HG03520 (cell line): ENCODE data around the gene WDR83.
"Not testable (repeated sequence)": the region's sequence is repeated elsewhere in the genome, so short reads cannot be mapped to it uniquely, and the experiment has no call there.

Source experiments
- ATAC-seq: cut with Tn5 transposase; IDR thresholded peaks from one replicate; pipeline ENCODE4 v1.9.1; 2021; ENCODE audit warnings: mild to moderate bottlenecking, moderate library complexity; ENCODE audit not compliant: unreplicated experiment

WDR83 gene

DNA sequence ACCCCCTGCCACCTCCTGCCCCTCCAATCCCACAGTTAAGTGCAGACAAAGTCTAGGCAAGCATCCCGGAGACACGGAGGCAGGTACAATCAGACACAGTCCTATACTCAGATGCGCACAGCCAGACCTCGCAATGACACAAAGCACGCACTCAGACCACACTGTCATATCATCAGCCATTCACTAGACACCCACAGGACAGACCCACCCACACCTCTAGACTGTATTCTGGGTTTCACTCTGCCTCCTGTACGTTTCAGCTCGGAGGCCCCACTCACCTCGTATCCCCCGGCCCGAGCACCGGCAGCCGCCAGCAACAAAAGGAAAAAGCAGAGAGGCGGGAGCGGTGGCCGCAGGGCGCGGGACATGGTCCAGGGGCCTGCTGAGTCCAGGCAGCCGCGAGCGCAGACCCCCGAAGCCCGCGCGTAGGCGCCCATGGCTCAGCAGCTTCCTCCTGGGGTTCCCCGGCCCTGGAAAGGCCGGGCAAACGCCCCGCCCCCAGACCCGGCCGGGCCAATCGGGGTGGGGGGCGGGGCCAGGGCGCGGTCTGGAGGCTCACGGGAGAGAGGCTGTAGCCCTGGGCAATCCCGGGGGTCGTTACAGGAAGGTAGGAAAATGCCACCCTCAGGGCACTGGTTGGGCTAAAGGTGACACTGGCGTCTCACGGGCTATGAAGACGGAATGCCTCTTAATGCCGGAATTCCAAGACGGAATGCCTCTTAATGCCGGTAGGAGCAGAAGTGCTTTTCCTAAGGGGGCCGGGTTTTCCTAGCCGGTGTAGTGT is at the start of gene WDR83, which contains the start of gene MAN2B1:
WDR83 (plus strand) TSS at position 543 of the 784 bp plus-strand sequence. CDS start 2,984 bp downstream, outside the sequence.
MAN2B1 (minus strand) TSS at position 478 of the 784 bp plus-strand sequence; CDS start at position 437, 41 bp downstream.
- peak; percentile 39 for ATAC-seq

DNA sequence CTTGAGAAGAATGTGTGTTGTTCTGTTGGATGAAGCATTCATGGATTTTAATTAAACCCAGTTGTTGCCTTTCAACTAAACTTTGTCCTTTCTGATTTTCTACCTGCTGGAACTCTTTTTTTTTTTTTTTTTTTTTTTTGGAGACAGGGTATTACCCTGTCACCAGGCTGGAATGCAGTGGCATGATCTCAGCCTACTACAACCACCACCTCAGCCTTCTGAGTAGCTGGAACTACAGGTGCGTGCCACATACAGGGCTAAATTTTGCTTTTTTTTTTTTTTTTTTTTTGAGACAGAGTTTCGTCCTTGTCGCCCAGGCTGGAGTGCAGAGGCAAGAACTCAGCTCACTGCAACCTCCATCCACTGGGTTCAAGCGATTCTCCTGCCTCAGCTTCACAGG is 49.0 kb upstream of the WDR83 start:
- ATAC-seq, result no peak

DNA sequence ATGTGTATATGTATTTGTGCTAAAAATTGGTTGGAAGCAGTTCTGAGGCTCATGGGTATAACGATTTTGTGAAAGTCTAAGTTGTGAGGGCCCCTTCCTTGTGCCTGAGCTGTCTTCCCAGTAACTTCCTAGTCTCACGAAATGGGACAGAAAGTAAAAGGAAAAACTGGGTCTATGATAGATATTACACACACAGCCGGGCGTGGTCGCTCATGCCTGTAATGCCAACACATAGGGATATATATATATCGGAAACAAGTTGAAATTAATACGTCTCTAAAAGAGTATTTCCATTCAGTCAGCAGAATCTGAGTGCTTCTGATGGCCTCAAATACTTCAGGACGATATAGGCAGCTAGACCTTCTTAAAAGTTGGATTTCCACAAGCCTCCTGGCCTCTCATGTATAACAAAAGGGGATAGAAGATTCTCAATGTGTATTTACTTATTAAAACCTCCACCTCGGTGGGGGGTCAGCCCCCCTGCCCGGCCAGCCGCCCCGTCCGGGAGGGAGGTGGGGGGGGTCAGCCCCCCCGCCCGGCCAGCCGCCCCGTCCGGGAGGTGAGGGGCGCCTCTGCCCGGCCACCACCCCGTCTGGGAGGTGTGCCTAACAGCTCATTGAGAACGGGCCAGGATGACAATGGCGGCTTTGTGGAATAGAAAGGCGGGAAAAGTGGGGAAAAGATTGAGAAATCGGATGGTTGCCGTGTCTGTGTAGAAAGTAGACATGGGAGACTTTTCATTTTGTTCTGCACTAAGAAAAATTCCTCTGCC is 45.2 kb upstream of the WDR83 start:
- ATAC-seq, result not testable (repeated sequence)

DNA sequence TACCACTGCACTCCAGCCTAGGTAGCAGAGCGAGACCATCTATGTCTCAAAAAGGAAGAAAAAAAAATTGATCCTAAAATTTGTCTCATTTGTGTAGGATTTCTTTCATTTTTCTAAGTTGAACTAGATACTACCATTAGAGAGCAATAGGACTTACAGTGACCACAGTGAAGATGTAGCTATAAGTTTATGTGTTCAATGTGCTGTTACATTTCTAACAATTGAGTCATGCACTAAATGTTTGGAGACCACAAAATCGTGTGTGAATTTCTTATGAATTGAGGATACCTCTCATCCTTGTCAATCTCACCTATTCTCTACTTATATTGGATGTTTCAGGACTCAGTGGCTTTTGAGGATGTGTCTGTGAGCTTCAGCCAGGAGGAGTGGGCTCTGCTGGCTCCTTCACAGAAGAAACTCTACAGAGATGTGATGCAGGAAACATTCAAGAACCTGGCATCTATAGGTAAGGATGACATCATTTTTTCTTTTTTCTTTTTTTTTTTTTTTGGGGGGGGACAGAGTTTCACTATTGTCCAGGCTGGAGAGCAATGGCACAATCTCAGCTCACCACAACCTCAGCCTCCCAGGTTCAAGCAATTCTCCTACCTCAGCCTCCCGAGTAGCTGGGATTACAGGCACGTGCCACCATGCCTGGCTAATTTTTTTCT is 43.1 kb upstream of the WDR83 start:
- no peak for ATAC-seq

GRCh38 chr19:12626958-12627357 is 39.6 kb upstream of the WDR83 start:
- no peak for ATAC-seq

DNA sequence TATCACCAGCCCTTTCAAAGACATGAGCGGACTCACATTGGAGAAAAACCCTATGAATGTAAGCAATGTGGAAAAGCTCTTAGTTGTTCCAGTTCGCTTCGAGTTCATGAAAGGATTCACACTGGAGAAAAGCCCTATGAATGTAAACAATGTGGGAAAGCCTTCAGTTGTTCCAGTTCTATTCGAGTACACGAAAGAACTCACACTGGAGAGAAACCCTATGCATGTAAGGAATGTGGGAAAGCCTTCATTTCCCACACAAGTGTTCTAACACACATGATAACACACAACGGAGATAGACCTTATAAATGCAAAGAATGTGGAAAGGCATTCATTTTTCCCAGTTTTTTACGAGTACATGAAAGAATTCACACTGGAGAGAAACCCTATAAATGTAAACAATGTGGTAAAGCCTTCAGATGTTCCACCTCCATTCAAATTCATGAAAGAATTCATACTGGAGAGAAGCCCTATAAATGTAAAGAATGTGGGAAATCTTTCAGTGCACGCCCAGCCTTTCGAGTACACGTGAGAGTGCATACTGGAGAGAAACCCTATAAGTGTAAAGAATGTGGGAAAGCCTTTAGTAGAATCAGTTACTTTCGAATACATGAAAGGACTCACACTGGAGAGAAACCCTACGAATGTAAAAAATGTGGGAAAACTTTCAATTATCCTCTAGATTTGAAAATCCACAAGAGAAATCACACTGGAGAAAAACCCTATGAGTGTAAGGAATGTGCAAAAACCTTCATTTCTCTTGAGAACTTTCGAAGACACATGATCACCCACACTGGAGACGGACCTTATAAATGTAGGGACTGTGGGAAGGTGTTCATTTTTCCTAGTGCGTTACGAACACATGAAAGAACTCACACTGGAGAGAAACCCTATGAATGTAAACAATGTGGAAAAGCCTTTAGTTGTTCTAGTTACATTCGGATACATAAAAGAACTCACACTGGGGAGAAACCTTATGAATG is 38.3 kb upstream of the WDR83 start:
- no peak for ATAC-seq

DNA sequence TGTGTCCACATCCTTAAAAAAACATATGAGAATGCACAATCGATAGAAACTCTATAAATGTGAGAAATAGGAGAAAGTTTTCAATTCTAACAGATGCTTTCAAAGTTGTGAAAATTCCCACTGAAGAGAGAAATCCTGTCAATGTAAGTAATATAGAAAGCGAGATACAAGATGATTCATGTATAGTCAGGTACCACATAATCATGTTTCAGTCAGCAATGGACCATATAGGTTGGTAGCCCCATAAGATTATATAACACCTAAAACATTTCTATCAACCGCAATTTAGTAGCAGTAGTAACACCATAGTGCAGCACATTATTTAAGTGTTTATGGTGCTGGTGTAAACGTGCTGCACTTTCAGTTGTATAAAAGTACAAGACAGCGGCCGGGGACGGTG is 37.4 kb upstream of the WDR83 start:
- ATAC-seq, result no peak

DNA sequence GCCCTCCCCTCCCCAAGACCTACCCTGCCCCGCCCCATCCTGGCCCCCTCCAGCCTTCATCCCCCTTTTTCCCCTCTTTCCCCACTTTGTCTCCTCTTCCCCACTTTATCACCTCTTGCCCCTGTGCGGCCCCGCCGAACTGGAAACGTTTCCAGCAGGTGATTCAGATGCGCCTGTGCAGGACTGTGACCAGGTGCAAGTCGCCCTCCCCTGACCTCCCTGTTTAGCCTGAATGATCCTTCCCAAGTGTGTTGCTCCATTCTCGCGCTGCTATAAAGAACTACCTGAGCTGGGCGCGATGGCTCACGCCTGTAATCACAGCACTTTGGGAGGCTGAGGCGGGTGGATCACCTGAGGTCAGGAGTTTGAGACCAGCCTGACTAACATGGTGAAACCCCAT is 30.0 kb upstream of the WDR83 start:
- no peak for ATAC-seq

- no peak for ATAC-seq
These were observed 27.9 kb upstream of the WDR83 start for GRCh38 chr19:12638611-12639182.

GRCh38 chr19:12639901-12640613 is 26.6 kb upstream of the WDR83 start:
- ATAC-seq, result no peak

GRCh38 chr19:12641456-12641855 is 25.2 kb upstream of the WDR83 start:
- no peak for ATAC-seq

GRCh38 chr19:12642506-12642905 is 24.1 kb upstream of the WDR83 start:
- ATAC-seq, result no peak

- ATAC-seq, result not testable (repeated sequence)
These were observed 22.9 kb upstream of the WDR83 start for GRCh38 chr19:12643716-12644115.

DNA sequence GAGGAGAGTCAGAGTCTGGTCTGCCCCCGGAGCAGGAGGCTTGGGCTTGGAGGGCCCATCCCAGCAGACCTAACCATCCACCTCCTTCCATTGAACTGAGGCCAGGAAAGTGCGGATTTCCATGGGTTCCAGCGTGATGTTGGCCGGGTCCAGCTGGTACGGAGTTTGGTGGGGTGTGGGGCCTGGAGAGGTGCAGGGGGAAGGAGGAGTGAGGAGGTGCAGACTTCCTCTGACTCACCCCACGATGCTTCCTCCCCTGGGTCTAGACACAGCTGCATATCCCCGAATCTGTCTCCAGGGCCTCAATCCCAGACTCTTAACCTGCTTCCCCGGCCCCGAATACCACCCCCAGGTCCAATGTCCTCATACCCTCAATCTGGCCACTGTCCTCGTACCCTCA is 20.1 kb upstream of the WDR83 start:
- ATAC-seq, result no peak

- ATAC-seq, result no peak
These were observed 19.6 kb upstream of the WDR83 start for GRCh38 chr19:12647047-12647446.

GRCh38 chr19:12647490-12648071 is 19.0 kb upstream of the WDR83 start:
- ATAC-seq, result no peak

- no peak for ATAC-seq
These were observed 18.5 kb upstream of the WDR83 start for GRCh38 chr19:12648088-12648487.

DNA sequence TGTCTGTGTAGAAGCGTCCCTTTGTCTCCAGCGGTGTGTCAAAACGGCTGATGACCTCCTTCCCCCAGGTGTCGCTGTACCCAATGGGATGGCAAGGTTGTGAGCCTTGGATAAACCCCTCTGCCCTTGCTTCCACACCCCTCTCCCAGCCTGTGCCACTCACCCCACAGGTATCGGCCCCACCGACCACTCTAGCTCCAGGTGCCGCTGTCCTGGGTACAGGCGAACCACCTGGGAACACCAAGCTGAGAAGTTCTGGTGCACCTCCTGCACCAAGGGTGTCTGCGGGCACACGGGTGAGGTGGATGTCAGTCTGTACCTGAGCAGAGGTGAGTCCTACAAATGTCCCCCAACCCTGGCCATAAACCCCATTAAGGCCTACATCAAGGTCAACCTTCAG is 16.7 kb upstream of the WDR83 start:
- ATAC-seq, result no peak

GRCh38 chr19:12652219-12652618 is 14.4 kb upstream of the WDR83 start:
- no peak for ATAC-seq
